K562 (cell line): ENCODE measurements around the gene PPEF2. TPM values are rescaled to one million over a fixed set of nuclear protein-coding genes. Genes with fewer than 3 reads are reported as not detected.

ENCODE experiments used
- ATAC-seq: fragments of 200-7000 bp; cut with Tn5 transposase; 3 replicates; pipeline ENCODE4 v1.9.1; 2020; ENCODE audit warnings: moderate library complexity
- BruUV-seq: library from RNA; stranded (reverse); fragments of 400-500 nt; replicated peaks from 2 replicates; lab custom pipeline; 2021; lab: Mats Ljungman, UMichigan
- CTCF ChIA-PET: fragments of 300-600 bp; formaldehyde crosslinking; extraction: SDS; loops from one replicate; lab custom pipeline; 2021; ENCODE audit warnings: low intra/inter-chr PET ratio; lab: Yijun Ruan, JAX
- POLR2A ChIA-PET: fragments of 300-600, 350-650 bp; sonication (Branson Sonifier 250); formaldehyde crosslinking; extraction: SDS; loops from one replicate; lab custom pipeline; 2021; ENCODE audit warnings: antibody characterized with exemption, inconsistent platforms; lab: Yijun Ruan, JAX
- DNase-seq, 4 experiments: peaks; one replicate each; pipeline versions ENCODE4 v3.0.0 to v3.0.0-alpha.2; 2011 to 2018; ENCODE audit warnings: low spot score in 3 of 4, mixed read lengths in 3 of 4; ENCODE audit errors: extremely low read depth in 1 of 4
- FAIRE-seq: peaks from 2 replicates; lab custom pipeline; 2011; peaks lifted over from hg19 to GRCh38; lab: Jason Lieb, UNC
- H2AFZ ChIP-seq: 2 replicates; pipeline ENCODE4 v1.6.0; 2011; ENCODE audit warnings: low read depth, low read length, control low read depth, inconsistent platforms
- H3K27ac ChIP-seq: fragments of 200-600 bp; 3 replicates; pipeline ENCODE4 v1.8.0; 2011; ENCODE audit warnings: low read depth, mild to moderate bottlenecking, control low read depth, inconsistent platforms, low read length, moderate library complexity, mixed read lengths; ENCODE audit errors: extremely low read depth
- H3K27me3 ChIP-seq, 2 experiments: fragments of 300-600 bp in 1 of 2; 2 replicates in 1 of 2; 3 replicates in 1 of 2; pipeline versions ENCODE4 v1.6.0 to v1.8.0; 2011; ENCODE audit warnings: inconsistent platforms in 2 of 2, low read length in 2 of 2, mild to moderate bottlenecking in 1 of 2, mixed read lengths in 1 of 2, moderate library complexity in 1 of 2; ENCODE audit not compliant: control insufficient read depth in 2 of 2, insufficient read depth in 2 of 2
- H3K36me3 ChIP-seq: fragments of 300-600 bp; 3 replicates; pipeline ENCODE4 v1.8.0; 2011; ENCODE audit warnings: mild to moderate bottlenecking, low read length, inconsistent platforms; ENCODE audit not compliant: control insufficient read depth, insufficient read depth
- H3K4me1 ChIP-seq, 2 experiments: fragments of 200-600 bp in 1 of 2; replicated peaks in 1 of 2; 2 replicates in 1 of 2; 3 replicates in 1 of 2; pipeline versions ENCODE4 v1.5.1 to v1.8.0; 2011; ENCODE audit warnings: inconsistent platforms in 2 of 2, low read length in 2 of 2, mild to moderate bottlenecking in 1 of 2, mixed read lengths in 1 of 2, moderate library complexity in 1 of 2; ENCODE audit not compliant: control insufficient read depth in 2 of 2, insufficient read depth in 2 of 2
- H3K4me2 ChIP-seq: 2 replicates; pipeline ENCODE4 v1.6.1; 2011; ENCODE audit warnings: low read length, control low read depth, inconsistent platforms, mixed read lengths; ENCODE audit not compliant: insufficient read depth
- H3K4me3 ChIP-seq: fragments of 200-600 bp; sonication (generic), shearing (Covaris generic); 2 replicates; pipeline ENCODE4 v1.5.1; 2016; ENCODE audit warnings: control low read depth, inconsistent platforms
- H3K79me2 ChIP-seq: fragments of 200-600 bp; 3 replicates; pipeline ENCODE4 v1.8.0; 2011; ENCODE audit warnings: low read length, inconsistent platforms; ENCODE audit not compliant: control insufficient read depth, insufficient read depth
- H3K9ac ChIP-seq, 2 experiments: 2 replicates each; pipeline versions ENCODE4 v1.6.0 to v1.6.1; 2011; ENCODE audit warnings: low read depth in 2 of 2, low read length in 2 of 2, control low read depth in 1 of 2, inconsistent platforms in 1 of 2, mild to moderate bottlenecking in 1 of 2, mixed read lengths in 1 of 2; ENCODE audit not compliant: insufficient read depth in 1 of 2
- H3K9me1 ChIP-seq: one replicate; pipeline ENCODE4 v1.6.0; 2011; ENCODE audit warnings: inconsistent platforms, mild to moderate bottlenecking, low read length, moderate library complexity; ENCODE audit not compliant: control insufficient read depth, insufficient read depth
- H3K9me3 ChIP-seq: replicated peaks from 2 replicates; pipeline ENCODE4 v1.5.1; 2011; ENCODE audit warnings: low read depth, low read length, inconsistent platforms; ENCODE audit not compliant: control insufficient read depth, insufficient read depth
- H4K20me1 ChIP-seq: replicated peaks from 2 replicates; pipeline ENCODE4 v1.6.1; 2011; ENCODE audit warnings: low read length, inconsistent platforms, mixed read lengths; ENCODE audit not compliant: control insufficient read depth, insufficient read depth
- KAT7 ChIP-seq: sonication (generic); formaldehyde crosslinking; IDR thresholded peaks from 2 replicates; pipeline ENCODE4 v1.8.0; 2022; ENCODE audit warnings: missing genetic modification reagents, mild to moderate bottlenecking, borderline replicate concordance
- NRF1 ChIP-seq, 2 experiments: fragments of 450-650 bp; IDR thresholded peaks in 1 of 2; conservative IDR thresholded peaks in 1 of 2; 2 replicates each; pipeline ENCODE4 v1.6.1; 2014; ENCODE audit warnings: mild to moderate bottlenecking in 2 of 2
- PCBP2 ChIP-seq: fragments of 200-400 bp; formaldehyde crosslinking; IDR thresholded peaks from 2 replicates; pipeline ENCODE4 v1.6.1; 2018; ENCODE audit warnings: low read length, low read depth, mild to moderate bottlenecking, moderate library complexity; ENCODE audit not compliant: poor library complexity, severe bottlenecking
- XRCC4 ChIP-seq: IDR thresholded peaks from one replicate; pipeline ENCODE4 v1.6.1; 2011; ENCODE audit not compliant: insufficient read depth, insufficient read length; ENCODE audit errors: extremely low read depth
- ZBTB1 ChIP-seq: sonication (generic); formaldehyde crosslinking; IDR thresholded peaks from 2 replicates; pipeline ENCODE4 v1.8.1; 2023; ENCODE audit warnings: missing genetic modification reagents, low read depth, mild to moderate bottlenecking, borderline replicate concordance
- ZNF134 ChIP-seq: fragments of 250-450 bp; sonication (Bioruptor Pico); conservative IDR thresholded peaks from 2 replicates; pipeline ENCODE4 v1.4.0; 2020
- WGBS: fragments of 100-300 bp; shearing (Covaris generic); methylation state at CpG from one replicate; pipeline ENCODE4 v1.1.6; 2016; ENCODE audit warnings: low coverage, mixed read lengths; ENCODE audit not compliant: insufficient coverage; ENCODE audit errors: missing lambda C conversion rate; 5-methylcytosine and 5-hydroxymethylcytosine counted together
- in situ Hi-C: fragments of 300-500 bp; cut with MboI; formaldehyde crosslinking; loops from 4 replicates; pipeline ENCODE4 v1.15.0; 2018; ENCODE audit warnings: inconsistent platforms, mixed read lengths
- intact Hi-C: fragments of 100-400 bp; cut with micrococcal nuclease; formaldehyde crosslinking; loops from 2 replicates; pipeline ENCODE4 v1.14.2; 2022
- polyA plus RNA-seq, 8 experiments: library from polyadenylated mRNA; depleted of rRNA in 4 of 8; stranded (reverse) in 5 of 8; unstranded in 3 of 8; fragments of >200 nt; fragmentation: Nextera tagmentation in 2 of 8; fragmentation: Illumina TruSeq in 1 of 8; extraction: Ambion mirVana in 2 of 8; extraction: Trizol in 1 of 8; gene quantifications; 2 replicates each; pipeline versions ENCODE4 v1.2.1 to v1.2.3, GENCODE V29; 2011 to 2014; ENCODE audit warnings: inconsistent platforms in 1 of 8, missing spikeins in 1 of 8
- total RNA-seq, 7 experiments: library from RNA; depleted of rRNA in 6 of 7; stranded (reverse); fragments of >200 nt in 6 of 7; fragmentation: Illumina TruSeq in 2 of 7; extraction: Trizol in 2 of 7; gene quantifications; 2 replicates each; pipeline versions ENCODE4 v1.2.1 to v1.2.3, GENCODE V29; 2011 to 2021; ENCODE audit warnings: low replicate concordance in 1 of 7
- TF ChIP-seq, protein P1 (sequence below): fragments of 450-650 bp; IDR thresholded peaks from 2 replicates; pipeline ENCODE4 v1.6.1; 2016; ENCODE audit warnings: low read depth, mild to moderate bottlenecking, moderate library complexity
- TF ChIP-seq, protein P2 (sequence below): sonication (generic); formaldehyde crosslinking; IDR thresholded peaks from 2 replicates; pipeline ENCODE4 v1.8.1; 2023; ENCODE audit warnings: mild to moderate bottlenecking, missing genetic modification reagents

The PPEF2 gene
- total and polyA plus RNA-seq, 9 of the 15 experiments (the other 6 are each of a cell fraction or from before 2014, with no cell fraction given), result not detected

DNA sequence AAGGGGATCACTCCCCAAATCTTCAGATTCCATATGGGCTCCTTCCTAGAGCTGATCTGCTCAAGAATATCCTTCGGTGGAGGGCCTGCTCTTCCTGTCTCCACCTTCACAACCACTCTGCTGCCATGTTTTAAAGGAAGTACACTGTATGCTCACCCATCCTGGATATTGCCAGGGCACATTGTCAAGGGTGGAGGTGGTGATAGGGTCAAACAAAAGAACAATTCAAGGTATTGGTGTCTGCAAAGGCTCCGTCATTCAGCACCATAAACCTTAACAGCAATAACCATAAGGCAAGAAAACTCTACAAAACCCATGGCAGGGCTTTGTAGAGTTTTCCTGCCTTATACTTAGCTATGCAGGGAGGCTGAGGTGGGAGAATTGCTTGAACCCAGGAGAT is 19.7 kb upstream of the PPEF2 start (continued):
- TF ChIP-seq NRF1 (conservative IDR thresholded peaks at IDR 0.05 in 1 of 2, IDR thresholded peaks at IDR 0.05 in 1 of 2) (no peak), ZNF134 (CRISPR knock-in tag) (no peak), PCBP2 (no peak)
- TF ChIP-seq, protein P1, sequence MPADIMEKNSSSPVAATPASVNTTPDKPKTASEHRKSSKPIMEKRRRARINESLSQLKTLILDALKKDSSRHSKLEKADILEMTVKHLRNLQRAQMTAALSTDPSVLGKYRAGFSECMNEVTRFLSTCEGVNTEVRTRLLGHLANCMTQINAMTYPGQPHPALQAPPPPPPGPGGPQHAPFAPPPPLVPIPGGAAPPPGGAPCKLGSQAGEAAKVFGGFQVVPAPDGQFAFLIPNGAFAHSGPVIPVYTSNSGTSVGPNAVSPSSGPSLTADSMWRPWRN, result no peak

DNA sequence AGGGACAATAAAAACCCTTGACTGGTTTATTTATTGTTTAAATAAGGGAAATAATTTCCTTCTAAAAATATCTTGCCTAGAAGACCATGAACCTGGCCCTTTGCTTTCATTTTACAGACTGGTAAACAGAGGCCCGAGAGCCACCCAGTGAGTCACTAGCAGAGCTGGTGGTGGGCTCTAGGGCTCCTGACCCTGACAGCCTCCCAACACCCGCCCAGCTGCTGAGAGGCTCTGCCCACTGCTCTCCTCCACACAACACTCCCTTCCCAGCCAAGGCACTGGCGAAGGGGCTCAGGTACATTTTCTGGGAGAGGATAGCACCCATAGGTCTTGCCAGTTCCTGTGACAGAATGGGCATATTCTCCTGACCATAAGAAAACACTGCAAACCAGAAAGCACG is 18.1 kb upstream of the PPEF2 start:
- H4K20me1 ChIP-seq, result no peaks in the 10 kb centered on the region
- H3K27ac ChIP-seq, result no peak overlapping the region
- intact Hi-C loops, result no loop called here
- no peak overlapping the region for H2AFZ ChIP-seq
- in situ Hi-C loops, result no loop called here
- H3K79me2 ChIP-seq, result no peaks in the 10 kb centered on the region
- POLR2A ChIA-PET, result no interaction called here
- H3K4me1 ChIP-seq, result no peaks in the 10 kb centered on the region
- 77% methylated on average over 4 of the region's 4 CpGs for WGBS
- H3K27me3 ChIP-seq, result no peaks in the 10 kb centered on the region
- H3K4me3 ChIP-seq, result no peak overlapping the region
- no peak for DNase-seq
- TF ChIP-seq, protein P2, sequence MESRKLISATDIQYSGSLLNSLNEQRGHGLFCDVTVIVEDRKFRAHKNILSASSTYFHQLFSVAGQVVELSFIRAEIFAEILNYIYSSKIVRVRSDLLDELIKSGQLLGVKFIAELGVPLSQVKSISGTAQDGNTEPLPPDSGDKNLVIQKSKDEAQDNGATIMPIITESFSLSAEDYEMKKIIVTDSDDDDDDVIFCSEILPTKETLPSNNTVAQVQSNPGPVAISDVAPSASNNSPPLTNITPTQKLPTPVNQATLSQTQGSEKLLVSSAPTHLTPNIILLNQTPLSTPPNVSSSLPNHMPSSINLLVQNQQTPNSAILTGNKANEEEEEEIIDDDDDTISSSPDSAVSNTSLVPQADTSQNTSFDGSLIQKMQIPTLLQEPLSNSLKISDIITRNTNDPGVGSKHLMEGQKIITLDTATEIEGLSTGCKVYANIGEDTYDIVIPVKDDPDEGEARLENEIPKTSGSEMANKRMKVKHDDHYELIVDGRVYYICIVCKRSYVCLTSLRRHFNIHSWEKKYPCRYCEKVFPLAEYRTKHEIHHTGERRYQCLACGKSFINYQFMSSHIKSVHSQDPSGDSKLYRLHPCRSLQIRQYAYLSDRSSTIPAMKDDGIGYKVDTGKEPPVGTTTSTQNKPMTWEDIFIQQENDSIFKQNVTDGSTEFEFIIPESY (CRISPR knock-in tag), result no peak
- no peak for TF ChIP-seq ZBTB1
- no peak for TF ChIP-seq KAT7
- no peak for TF ChIP-seq XRCC4
- FAIRE-seq, result no peak
- H3K4me2 ChIP-seq, result no peak overlapping the region
- H3K9me3 ChIP-seq, result no peaks in the 10 kb centered on the region
- ATAC-seq, result no peak
- no peaks in the 10 kb centered on the region for H3K9me1 ChIP-seq
- no TSS peak for BruUV-seq
- CTCF ChIA-PET, result no interaction called here
- H3K9ac ChIP-seq, result 0 out of 4 replicates have a peak overlapping the region, but pooled peaks of 1 of the 2 experiments have one; percentile 1
- no peaks in the 10 kb centered on the region for H3K36me3 ChIP-seq
